ENCODE data around the gene WDFY4.

The WDFY4 gene

GRCh38 chr10:48764486-48764885 lies 79.8 kb downstream of the WDFY4 start:
- H3K4me3 ChIP-seq (ENCODE audit: low read depth, low read length) = no peak overlapping the region
- H3K9me3 ChIP-seq = no peaks in the 10 kb centered on the region
- H3K36me3 ChIP-seq = no peaks in the 10 kb centered on the region
- H3K4me1 ChIP-seq = no peaks in the 10 kb centered on the region
- DNase-seq = no peak
- no peak for TF ChIP-seq CTCF (IDR thresholded peaks at IDR 0.05; ENCODE audit: low read depth, low read length)
- no peaks in the 10 kb centered on the region; the same call in 1 of the 2 replicates for H3K27me3 ChIP-seq

GRCh38 chr10:48765039-48765438 lies 80.4 kb downstream of the WDFY4 start:
- Histone ChIP-seq H3K9me3 (no peaks in the 10 kb centered on the region), H3K4me1 (no peaks in the 10 kb centered on the region), H3K4me3 (ENCODE audit: low read depth, low read length) (no peak overlapping the region), H3K36me3 (no peaks in the 10 kb centered on the region), H3K27me3 (no peaks in the 10 kb centered on the region; the same call in 1 of the 2 replicates)
- DNase-seq = no peak
- TF ChIP-seq CTCF (IDR thresholded peaks at IDR 0.05; ENCODE audit: low read depth, low read length) = no peak

GRCh38 chr10:48765527-48765926 lies 80.9 kb downstream of the WDFY4 start:
- no peak for DNase-seq
- H3K36me3 ChIP-seq = no peaks in the 10 kb centered on the region
- H3K27me3 ChIP-seq = no peaks in the 10 kb centered on the region
- no peaks in the 10 kb centered on the region for H3K9me3 ChIP-seq
- H3K4me3 ChIP-seq (ENCODE audit: low read depth, low read length) = no peak overlapping the region
- H3K4me1 ChIP-seq = no peaks in the 10 kb centered on the region
- TF ChIP-seq CTCF (IDR thresholded peaks at IDR 0.05; ENCODE audit: low read depth, low read length) = no peak

- DNase-seq = no peak
- Histone ChIP-seq H3K9me3 (no peaks in the 10 kb centered on the region), H3K27me3 (no peaks in the 10 kb centered on the region), H3K36me3 (no peaks in the 10 kb centered on the region), H3K4me1 (no peaks in the 10 kb centered on the region), H3K4me3 (ENCODE audit: low read depth, low read length) (no peak overlapping the region)
- no peak for TF ChIP-seq CTCF (IDR thresholded peaks at IDR 0.05; ENCODE audit: low read depth, low read length)
These were observed 82.9 kb downstream of the WDFY4 start for GRCh38 chr10:48767373-48768143.

GRCh38 chr10:48768144-48768766 lies 83.6 kb downstream of the WDFY4 start:
- no peaks in the 10 kb centered on the region for H3K27me3 ChIP-seq
- no peaks in the 10 kb centered on the region for H3K36me3 ChIP-seq
- no peak overlapping the region for H3K4me3 ChIP-seq (ENCODE audit: low read depth, low read length)
- H3K4me1 ChIP-seq = no peaks in the 10 kb centered on the region
- no peak for DNase-seq
- no peaks in the 10 kb centered on the region for H3K9me3 ChIP-seq
- TF ChIP-seq CTCF (IDR thresholded peaks at IDR 0.05; ENCODE audit: low read depth, low read length) = no peak

GRCh38 chr10:48768926-48769325 lies 84.3 kb downstream of the WDFY4 start:
- no peak for TF ChIP-seq CTCF (IDR thresholded peaks at IDR 0.05; ENCODE audit: low read depth, low read length)
- no peaks in the 10 kb centered on the region for H3K36me3 ChIP-seq
- no peaks in the 10 kb centered on the region for H3K9me3 ChIP-seq
- no peaks in the 10 kb centered on the region for H3K27me3 ChIP-seq
- no peak overlapping the region for H3K4me3 ChIP-seq (ENCODE audit: low read depth, low read length)
- no peak for DNase-seq
- H3K4me1 ChIP-seq = no peaks in the 10 kb centered on the region
